ENCODE data around the gene CDK5R2. TPM values are rescaled to one million over a fixed set of nuclear protein-coding genes. Genes with fewer than 3 reads are reported as not detected.

The CDK5R2 gene
- total RNA-seq, 4 donors from 2014 or later: 0.39 TPM; not detected in 3

DNA sequence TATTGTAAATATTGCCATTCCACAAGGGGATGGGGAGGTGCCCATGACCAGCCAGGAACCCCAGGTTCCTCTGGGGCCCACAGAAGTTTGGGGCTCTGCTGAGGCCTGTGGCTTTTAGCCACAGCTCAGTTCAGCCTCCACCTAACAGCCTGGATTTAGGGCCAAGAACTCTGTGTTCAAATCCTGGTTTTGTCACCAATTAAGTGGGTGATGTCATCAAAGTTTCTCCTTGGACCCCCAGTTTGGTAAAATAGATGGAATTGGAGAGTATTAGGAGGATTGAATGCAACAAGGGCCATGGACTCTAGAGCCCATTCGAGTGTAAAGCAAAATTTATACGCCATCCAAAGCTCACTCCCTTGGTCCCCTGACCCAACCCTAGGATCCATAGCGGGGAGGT lies 28.7 kb downstream of the CDK5R2 start:
- Histone ChIP-seq H3K4me1 (peaks cover 5 to 21% of the 10 kb centered on the region in 2 donors), H3K4me3 (replicated peaks in 1 of 3) (no peak overlapping the region), H3K27me3 (peaks cover 57% of the 10 kb centered on the region), H3K9me3 (no peaks in the 10 kb centered on the region), H3K36me3 (no peaks in the 10 kb centered on the region), H3K27ac (no peak overlapping the region)
- 22 to 42% methylated on average over 3 of the region's 3 CpGs for WGBS, 2 donors
- TF ChIP-seq CTCF (IDR thresholded peaks at IDR 0.05) (no peak), POLR2A (IDR thresholded peaks at IDR 0.05) (no peak)
- no peak for DNase-seq
- intact Hi-C loops (cut with DNase I): no loop called here

DNA sequence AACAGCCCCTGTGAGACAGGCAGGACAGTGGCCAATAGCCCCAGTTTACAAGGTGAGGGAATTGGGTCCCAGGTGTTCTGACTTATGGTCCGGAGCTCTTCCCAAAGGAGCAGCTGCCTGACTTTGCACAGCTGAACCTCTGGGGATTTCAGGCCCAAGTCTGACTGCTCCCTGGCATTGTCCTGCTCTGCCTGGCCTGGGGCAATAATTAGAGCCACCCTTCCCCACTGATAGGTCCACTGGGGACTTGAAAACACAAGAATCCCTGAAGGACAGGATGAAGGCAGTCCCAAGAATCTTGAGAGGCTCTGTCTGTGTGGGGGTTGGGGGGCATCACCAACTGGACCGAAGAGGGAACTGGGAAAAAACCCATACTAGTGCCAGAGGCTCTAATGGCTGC lies 29.2 kb downstream of the CDK5R2 start:
- peaks cover 57% of the 10 kb centered on the region for H3K27me3 ChIP-seq
- no peaks in the 10 kb centered on the region for H3K9me3 ChIP-seq
- no peak overlapping the region for H3K4me3 ChIP-seq (replicated peaks in 1 of 3)
- intact Hi-C loops (cut with DNase I): no loop called here
- no peaks in the 10 kb centered on the region for H3K36me3 ChIP-seq
- H3K4me1 ChIP-seq: peaks cover 9 to 26% of the 10 kb centered on the region in 2 donors
- TF ChIP-seq CTCF (IDR thresholded peaks at IDR 0.05): no peak
- no peak for TF ChIP-seq POLR2A (IDR thresholded peaks at IDR 0.05)
- DNase-seq: no peak
- WGBS, 2 donors: 44 to 66% methylated on average over 2 of the region's 2 CpGs
- no peak overlapping the region for H3K27ac ChIP-seq

- intact Hi-C loops (cut with DNase I): no loop called here
Measured at GRCh38 chr2:218990052-218990451, 30.6 kb downstream of the CDK5R2 start.

GRCh38 chr2:218990612-218991011 lies 31.1 kb downstream of the CDK5R2 start:
- H3K9me3 ChIP-seq: no peaks in the 10 kb centered on the region
- H3K27me3 ChIP-seq: peaks cover 44% of the 10 kb centered on the region
- no peak for DNase-seq
- H3K4me1 ChIP-seq: peaks cover 15% of the 10 kb centered on the region in 2 donors
- no peak overlapping the region for H3K27ac ChIP-seq
- intact Hi-C loops (cut with DNase I): no loop called here
- no peak overlapping the region for H3K4me3 ChIP-seq (replicated peaks in 1 of 3)
- TF ChIP-seq CTCF (IDR thresholded peaks at IDR 0.05): no peak
- no peak for TF ChIP-seq POLR2A (IDR thresholded peaks at IDR 0.05)
- no peaks in the 10 kb centered on the region for H3K36me3 ChIP-seq
- 12 to 17% methylated on average over 6 of the region's 6 CpGs for WGBS, 2 donors

More at GRCh38 chr2:218990052-218990451, 30.6 kb downstream of the CDK5R2 start:
- H3K36me3 ChIP-seq: no peaks in the 10 kb centered on the region
- peaks cover 50% of the 10 kb centered on the region for H3K27me3 ChIP-seq
- no peak overlapping the region for H3K27ac ChIP-seq
- H3K4me1 ChIP-seq: peaks cover 14 to 20% of the 10 kb centered on the region in 2 donors
- no peak overlapping the region for H3K4me3 ChIP-seq (replicated peaks in 1 of 3)
- TF ChIP-seq POLR2A (IDR thresholded peaks at IDR 0.05): no peak
- TF ChIP-seq CTCF (IDR thresholded peaks at IDR 0.05): no peak
- DNase-seq: no peak
- WGBS, 2 donors: 11 to 16% methylated on average over 8 to 9 of the region's 9 CpGs
- H3K9me3 ChIP-seq: no peaks in the 10 kb centered on the region

DNA sequence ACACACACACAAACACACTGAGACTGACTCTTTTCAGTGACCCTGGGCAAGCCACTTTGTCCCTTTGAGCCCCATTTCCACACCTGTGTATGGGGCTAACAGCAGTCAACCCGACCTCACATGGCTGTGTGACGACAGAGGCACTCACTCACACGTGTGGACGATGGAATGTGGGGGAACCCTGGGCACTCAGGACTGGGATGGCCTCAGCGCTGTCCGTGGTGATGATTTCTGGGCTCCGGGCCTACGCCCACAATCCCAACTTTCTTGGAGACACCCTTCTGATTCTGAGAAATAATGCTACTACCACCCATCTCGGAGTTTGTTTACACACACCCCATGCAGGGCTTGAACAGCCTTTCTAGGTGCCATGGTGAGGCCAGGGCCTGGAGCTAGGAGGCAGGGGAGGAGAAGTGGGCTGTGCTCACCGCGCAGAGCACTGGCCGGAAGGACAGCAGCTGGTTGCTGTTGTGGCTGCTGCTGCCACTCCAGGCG lies 32.3 kb downstream of the CDK5R2 start:
- H3K4me3 ChIP-seq (replicated peaks in 1 of 3): no peak overlapping the region
- H3K27me3 ChIP-seq: peaks cover 35% of the 10 kb centered on the region
- H3K9me3 ChIP-seq: no peaks in the 10 kb centered on the region
- no peaks in the 10 kb centered on the region for H3K36me3 ChIP-seq
- intact Hi-C loops (cut with DNase I): no loop called here
- no peak for TF ChIP-seq CTCF (IDR thresholded peaks at IDR 0.05)
- TF ChIP-seq POLR2A (IDR thresholded peaks at IDR 0.05): no peak
- no peak for DNase-seq
- 3 to 8% methylated on average over 6 to 13 of the region's 13 CpGs for WGBS, 2 donors
- H3K27ac ChIP-seq: no peak overlapping the region
- peaks cover 18 to 23% of the 10 kb centered on the region in 2 donors for H3K4me1 ChIP-seq
